Measurements from ENCODE around the gene VPS37C.
"Not testable (repeated sequence)": the region's sequence is repeated elsewhere in the genome, so short reads cannot be mapped to it uniquely, and the experiment has no call there.

VPS37C gene

DNA sequence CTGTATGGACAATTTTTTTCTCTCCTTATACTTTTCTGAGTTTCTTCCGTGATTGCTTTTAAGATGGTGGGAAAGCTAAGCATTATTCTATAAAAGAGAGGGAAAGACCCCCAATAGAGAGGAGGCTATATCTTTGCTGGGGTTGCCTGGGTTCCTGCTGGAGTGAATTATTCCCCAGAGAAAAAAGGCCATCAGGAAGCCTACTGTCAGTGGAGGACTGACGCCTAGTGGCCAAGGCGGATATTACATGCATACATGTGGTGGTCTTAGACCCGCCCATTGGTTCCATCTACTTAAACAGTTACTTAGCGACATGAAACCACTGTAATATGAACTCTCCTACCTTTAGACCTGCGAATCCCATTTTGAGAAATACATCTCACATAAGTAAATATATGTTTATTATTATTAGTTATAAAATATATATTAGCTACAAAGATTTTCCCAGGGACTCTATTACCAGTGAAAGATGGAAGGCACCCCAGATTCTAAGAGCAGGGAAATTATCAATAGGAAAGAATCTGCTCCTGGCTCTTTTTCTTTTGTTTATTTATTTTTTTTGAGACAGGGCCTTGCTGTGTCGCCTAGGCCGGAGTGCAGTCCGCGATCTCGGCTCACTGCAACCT, 26.4 kb upstream of the VPS37C start:
- H3K4me3 ChIP-seq (ENCODE audit: control insufficient read depth, low read depth, low read length), result no peak overlapping the region
- TF ChIP-seq, protein P1, sequence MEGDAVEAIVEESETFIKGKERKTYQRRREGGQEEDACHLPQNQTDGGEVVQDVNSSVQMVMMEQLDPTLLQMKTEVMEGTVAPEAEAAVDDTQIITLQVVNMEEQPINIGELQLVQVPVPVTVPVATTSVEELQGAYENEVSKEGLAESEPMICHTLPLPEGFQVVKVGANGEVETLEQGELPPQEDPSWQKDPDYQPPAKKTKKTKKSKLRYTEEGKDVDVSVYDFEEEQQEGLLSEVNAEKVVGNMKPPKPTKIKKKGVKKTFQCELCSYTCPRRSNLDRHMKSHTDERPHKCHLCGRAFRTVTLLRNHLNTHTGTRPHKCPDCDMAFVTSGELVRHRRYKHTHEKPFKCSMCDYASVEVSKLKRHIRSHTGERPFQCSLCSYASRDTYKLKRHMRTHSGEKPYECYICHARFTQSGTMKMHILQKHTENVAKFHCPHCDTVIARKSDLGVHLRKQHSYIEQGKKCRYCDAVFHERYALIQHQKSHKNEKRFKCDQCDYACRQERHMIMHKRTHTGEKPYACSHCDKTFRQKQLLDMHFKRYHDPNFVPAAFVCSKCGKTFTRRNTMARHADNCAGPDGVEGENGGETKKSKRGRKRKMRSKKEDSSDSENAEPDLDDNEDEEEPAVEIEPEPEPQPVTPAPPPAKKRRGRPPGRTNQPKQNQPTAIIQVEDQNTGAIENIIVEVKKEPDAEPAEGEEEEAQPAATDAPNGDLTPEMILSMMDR (IDR thresholded peaks at IDR 0.05; ENCODE audit: control insufficient read depth, insufficient read depth, low read depth, low read length, missing control alignments), result peak; percentile 89
- peak; percentile 25 for DNase-seq (ENCODE audit: low read depth)

DNA sequence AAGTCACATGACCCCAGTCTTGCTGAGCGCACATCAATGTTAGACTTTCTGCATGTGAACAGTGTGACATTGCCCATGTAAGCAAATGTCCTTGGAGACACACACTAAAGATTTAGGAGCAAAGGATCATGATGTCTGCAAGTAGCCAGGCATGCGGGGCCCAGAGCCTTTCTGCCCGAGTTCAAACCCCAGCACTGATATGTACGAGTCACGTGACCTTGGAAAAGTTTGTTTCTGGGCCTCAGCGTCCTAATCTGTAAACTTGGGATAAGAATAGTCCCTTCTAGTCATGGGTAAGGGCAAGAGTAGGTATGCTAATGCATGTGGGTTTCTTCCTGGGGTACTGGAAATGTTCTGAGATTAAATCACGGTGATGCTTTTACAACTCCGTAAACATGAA, 25.3 kb upstream of the VPS37C start:
- TF ChIP-seq, protein P1 (IDR thresholded peaks at IDR 0.05; ENCODE audit: control insufficient read depth, insufficient read depth, low read depth, low read length, missing control alignments), result no peak
- DNase-seq (ENCODE audit: low read depth), result no peak
- no peak overlapping the region for H3K4me3 ChIP-seq (ENCODE audit: control insufficient read depth, low read depth, low read length)

DNA sequence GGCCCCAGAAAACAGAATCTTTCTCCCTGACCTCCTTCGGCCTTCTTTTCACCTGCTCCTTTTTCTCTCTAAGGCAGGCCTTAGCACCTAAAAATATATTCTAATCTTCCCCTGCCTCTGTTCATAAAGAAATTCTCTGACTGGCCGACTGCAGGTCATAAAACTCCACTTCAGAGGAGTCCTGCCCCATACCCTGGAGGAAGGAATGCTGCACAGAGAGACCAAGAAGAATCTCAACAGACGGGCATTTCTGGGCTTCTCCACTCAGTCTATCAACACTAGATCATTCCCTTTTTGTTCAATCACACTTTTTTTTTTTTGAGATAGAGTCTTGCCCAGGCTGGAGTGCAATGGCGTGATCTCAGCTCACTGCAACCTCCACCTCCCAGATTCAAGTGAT, 22.4 kb upstream of the VPS37C start:
- DNase-seq (ENCODE audit: low read depth), result no peak
- TF ChIP-seq, protein P1 (IDR thresholded peaks at IDR 0.05; ENCODE audit: control insufficient read depth, insufficient read depth, low read depth, low read length, missing control alignments), result peak; percentile 29
- H3K4me3 ChIP-seq (ENCODE audit: control insufficient read depth, low read depth, low read length), result no peak overlapping the region

DNA sequence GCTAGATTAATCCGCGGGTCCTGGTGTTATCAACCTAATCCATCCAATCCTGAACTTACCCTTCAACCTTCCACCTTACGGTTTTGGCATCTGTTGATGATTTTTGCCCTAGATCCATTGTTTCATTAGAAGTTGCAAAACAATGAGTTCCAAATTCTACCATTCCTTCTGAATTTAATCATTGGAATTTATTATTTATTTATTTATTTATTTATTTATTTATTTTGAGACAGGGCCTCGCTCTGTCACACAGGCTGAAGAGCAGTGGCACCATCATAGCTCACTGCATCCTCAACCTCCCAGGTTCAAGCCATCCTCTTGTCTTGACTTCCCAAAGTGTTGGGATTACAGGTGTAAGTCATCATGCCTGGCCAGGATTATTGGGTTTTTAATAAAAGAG, 20.3 kb upstream of the VPS37C start:
- TF ChIP-seq, protein P1 (IDR thresholded peaks at IDR 0.05; ENCODE audit: control insufficient read depth, insufficient read depth, low read depth, low read length, missing control alignments), result no peak
- no peak overlapping the region for H3K4me3 ChIP-seq (ENCODE audit: control insufficient read depth, low read depth, low read length)
- DNase-seq (ENCODE audit: low read depth), result no peak

DNA sequence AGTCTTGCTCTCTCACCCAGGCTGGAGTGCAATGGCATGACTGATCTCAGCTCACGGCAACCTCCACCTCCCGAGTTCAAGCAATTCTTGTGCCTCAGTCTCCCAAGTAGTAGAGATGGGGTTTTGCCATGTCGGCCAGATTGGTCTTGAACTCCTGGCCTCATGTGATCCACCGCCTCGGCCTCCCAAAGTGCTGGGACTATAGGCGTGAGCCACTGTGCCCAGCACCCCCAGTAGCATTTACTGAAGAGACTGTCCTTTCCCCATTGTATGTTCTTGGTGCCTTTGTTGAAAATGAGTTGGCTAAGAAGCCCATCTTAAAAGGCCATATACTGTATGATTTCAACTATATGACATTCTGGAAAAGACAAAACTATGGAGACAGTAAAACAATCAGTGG, 19.0 kb upstream of the VPS37C start:
- not testable (repeated sequence) for DNase-seq (ENCODE audit: low read depth); H3K4me3 ChIP-seq (ENCODE audit: control insufficient read depth, low read depth, low read length)

DNA sequence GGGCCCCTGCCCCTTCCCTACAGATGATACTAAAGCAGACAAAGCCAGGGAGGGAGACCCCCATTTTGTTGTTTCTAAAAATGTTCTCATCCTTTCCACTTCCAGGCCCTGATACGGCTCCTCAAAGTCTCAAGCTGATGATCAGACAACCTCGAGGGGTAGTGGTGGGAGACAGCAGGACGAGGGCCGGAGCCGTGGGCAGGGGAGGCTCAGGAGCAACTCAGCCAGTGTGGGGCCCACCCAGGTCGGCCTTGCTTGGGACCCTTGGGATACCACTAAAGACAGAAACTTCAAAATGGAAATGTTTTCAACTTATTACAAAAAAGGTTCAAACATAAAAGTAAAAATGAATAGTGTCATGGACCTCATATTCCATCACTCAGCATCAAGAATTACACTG, 15.2 kb upstream of the VPS37C start:
- no peak for DNase-seq (ENCODE audit: low read depth)
- H3K4me3 ChIP-seq (ENCODE audit: control insufficient read depth, low read depth, low read length), result no peak overlapping the region
- TF ChIP-seq, protein P1 (IDR thresholded peaks at IDR 0.05; ENCODE audit: control insufficient read depth, insufficient read depth, low read depth, low read length, missing control alignments), result no peak

DNA sequence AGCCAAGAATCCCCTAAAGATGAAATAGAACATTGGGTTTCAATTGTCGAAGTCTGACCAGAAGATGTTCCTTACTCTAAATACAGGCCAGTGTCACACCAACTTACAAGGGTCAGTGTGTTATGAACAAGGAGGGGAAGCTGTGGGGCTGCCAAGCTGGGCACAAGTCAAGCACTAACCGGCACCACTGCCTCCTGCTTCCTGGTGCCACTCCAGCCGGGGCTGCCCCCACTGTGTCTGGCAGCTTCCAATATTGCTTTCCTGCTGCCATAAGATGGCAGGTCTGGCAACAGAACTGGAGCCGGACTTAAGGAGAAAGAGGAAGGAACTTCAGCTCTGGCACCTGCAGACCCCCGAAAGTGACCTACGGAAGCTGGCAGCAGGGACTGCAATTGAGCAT, 13.7 kb upstream of the VPS37C start:
- H3K4me3 ChIP-seq (ENCODE audit: control insufficient read depth, low read depth, low read length), result no peak overlapping the region
- TF ChIP-seq, protein P1 (IDR thresholded peaks at IDR 0.05; ENCODE audit: control insufficient read depth, insufficient read depth, low read depth, low read length, missing control alignments), result no peak
- no peak for DNase-seq (ENCODE audit: low read depth)

Measured in AG09309 (cell line).